Calu3 (cell line): ENCODE measurements around the gene EHBP1. TPM values are rescaled to one million over a fixed set of nuclear protein-coding genes. Genes with fewer than 3 reads are reported as not detected.
A peak's percentile ranks its signal among the peaks of the same experiment; 100 is the strongest.

Experiments used
- BruUV-seq: library from RNA; stranded (reverse); fragments of 400-500 nt; replicated peaks from 2 replicates; lab custom pipeline; 2021; lab: Mats Ljungman, UMichigan
- CTCF ChIA-PET: fragments of 300-600 bp; sonication (Branson Sonifier 250); formaldehyde crosslinking; loops from one replicate; lab custom pipeline; 2022; ENCODE audit warnings: antibody characterized with exemption; lab: Charles Lee
- DNase-seq: peaks from one replicate; pipeline ENCODE4 v3.0.0; 2022
- H3K27ac Mint-ChIP-seq: one replicate; pipeline ENCODE4 v1.8.0; 2022; ENCODE audit warnings: mixed read lengths; ENCODE audit not compliant: unreplicated experiment
- H3K27me3 Mint-ChIP-seq: one replicate; pipeline ENCODE4 v1.8.0; 2022; ENCODE audit warnings: mixed read lengths; ENCODE audit not compliant: unreplicated experiment
- H3K36me3 Mint-ChIP-seq: one replicate; pipeline ENCODE4 v1.8.0; 2022; ENCODE audit warnings: mild to moderate bottlenecking, moderate library complexity, mixed read lengths; ENCODE audit not compliant: insufficient read depth, unreplicated experiment
- H3K4me1 Mint-ChIP-seq: one replicate; pipeline ENCODE4 v1.8.0; 2022; ENCODE audit warnings: mild to moderate bottlenecking, low read depth, mixed read lengths; ENCODE audit not compliant: unreplicated experiment
- H3K4me3 Mint-ChIP-seq: one replicate; pipeline ENCODE4 v1.8.0; 2022; ENCODE audit warnings: mild to moderate bottlenecking, low read depth, moderate library complexity, mixed read lengths; ENCODE audit not compliant: unreplicated experiment
- H3K9me3 Mint-ChIP-seq: one replicate; pipeline ENCODE4 v1.8.0; 2022; ENCODE audit warnings: low read depth, mixed read lengths; ENCODE audit not compliant: unreplicated experiment
- CTCF ChIP-seq: fragments of 200-600 bp; IDR thresholded peaks from one replicate; pipeline ENCODE4 v1.8.0; 2022; ENCODE audit warnings: antibody characterized with exemption; ENCODE audit not compliant: unreplicated experiment
- intact Hi-C: fragments of 100-400 bp; cut with micrococcal nuclease; formaldehyde crosslinking; loops from one replicate; pipeline ENCODE4 v1.10.0; 2022; ENCODE audit not compliant: unreplicated experiment
- total RNA-seq: library from RNA; stranded (reverse); gene quantifications from 2 replicates; pipeline ENCODE4 v1.2.3, GENCODE V29; 2022

The EHBP1 gene
- total RNA-seq, 1 experiment from 2014 or later: 82.9 TPM

DNA sequence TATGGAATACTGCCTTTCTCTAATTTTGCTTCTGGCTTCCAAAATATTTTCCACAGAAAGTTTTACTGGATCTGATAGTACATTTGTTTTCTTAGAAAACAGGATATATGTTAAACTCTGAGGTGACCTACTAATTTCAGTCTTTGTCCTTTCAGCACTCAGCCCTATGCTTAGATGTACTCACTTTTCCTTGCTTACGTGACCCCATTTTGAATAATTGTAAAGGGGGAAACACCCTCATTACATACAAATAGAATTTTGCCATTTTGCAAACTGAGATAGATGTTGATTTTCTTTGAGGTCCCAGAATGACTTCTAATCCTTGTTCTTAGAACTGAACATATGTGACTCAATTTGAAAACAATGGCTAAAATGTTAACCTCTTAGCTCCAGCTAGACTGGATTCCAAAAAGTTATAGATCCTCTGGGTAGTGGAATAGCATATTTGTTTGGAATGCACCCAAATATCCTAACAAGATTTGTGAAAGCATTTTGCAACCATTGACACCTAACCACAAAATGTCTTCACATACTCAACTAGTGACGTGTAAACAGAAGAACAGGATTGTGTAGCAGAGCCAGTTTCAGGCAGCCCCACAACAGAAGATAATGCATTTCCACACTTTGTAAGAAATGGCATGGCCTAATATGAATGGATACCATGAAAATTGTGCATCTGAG lies 44.8 kb upstream of the EHBP1 start:
- TF ChIP-seq CTCF: no peak
- Mint-ChIP-seq H3K27me3 (no peaks in the 10 kb centered on the region), H3K36me3 (no peaks in the 10 kb centered on the region), H3K4me3 (no peak overlapping the region), H3K9me3 (no peaks in the 10 kb centered on the region), H3K4me1 (peaks cover 39% of the 10 kb centered on the region), H3K27ac (peak overlapping the region; percentile 40)
- BruUV-seq: no TSS peak
- peak; percentile 15 for DNase-seq
- CTCF ChIA-PET: no interaction called here
- intact Hi-C loops: loop anchor here (5.0 kb wide), 1 partner anchor 203 kb away; no protein-coding TSS in a partner anchor

DNA sequence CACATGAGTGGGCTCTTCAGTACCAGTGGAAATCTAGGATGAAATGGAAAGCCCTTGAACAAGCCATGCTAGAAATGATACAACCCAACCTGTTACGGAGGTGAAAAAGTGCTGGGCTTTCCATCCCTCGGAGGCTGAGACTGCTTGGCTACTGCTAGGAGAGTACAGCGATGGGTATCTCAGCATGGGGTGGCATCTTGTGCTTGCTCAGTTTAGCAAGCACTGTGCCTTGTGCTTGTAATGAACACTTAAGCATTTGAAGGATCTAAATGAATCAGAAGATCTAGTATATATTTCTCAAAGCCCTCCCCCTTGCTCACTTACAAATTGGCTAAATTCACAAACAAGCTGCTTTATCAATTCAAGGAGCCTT lies 44.3 kb upstream of the EHBP1 start:
- H3K4me3 Mint-ChIP-seq: no peak overlapping the region
- CTCF ChIA-PET: interaction anchor here (0.9 kb wide), 1 partner anchor 11 kb away, joined by 3 read pairs; no protein-coding TSS in a partner anchor
- H3K9me3 Mint-ChIP-seq: no peaks in the 10 kb centered on the region
- H3K36me3 Mint-ChIP-seq: no peaks in the 10 kb centered on the region
- H3K27ac Mint-ChIP-seq: peak overlapping the region; percentile 40
- H3K4me1 Mint-ChIP-seq: peaks cover 39% of the 10 kb centered on the region
- intact Hi-C loops: loop anchor here (5.0 kb wide), 1 partner anchor 204 kb away; no protein-coding TSS in a partner anchor
- BruUV-seq: no TSS peak
- no peak for DNase-seq
- no peaks in the 10 kb centered on the region for H3K27me3 Mint-ChIP-seq
- TF ChIP-seq CTCF: no peak

DNA sequence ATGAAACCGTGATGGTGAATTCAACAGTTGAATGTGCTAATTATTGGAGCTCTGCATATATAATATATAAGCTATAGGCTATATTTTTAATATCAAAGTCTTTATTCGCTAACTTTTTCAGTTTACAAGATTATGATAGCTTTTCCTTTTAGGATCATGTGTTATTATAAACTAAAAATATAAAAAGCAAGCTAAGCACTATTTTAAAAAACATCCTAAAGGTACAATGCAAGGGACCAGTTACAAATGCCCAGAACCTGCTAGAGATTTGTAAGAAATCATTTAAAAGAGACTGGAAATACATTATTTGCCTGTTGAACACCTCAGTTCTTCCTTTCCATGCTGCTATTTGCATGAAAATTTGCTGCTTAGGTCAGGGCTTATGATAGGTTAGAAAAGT lies 43.4 kb upstream of the EHBP1 start:
- no TSS peak for BruUV-seq
- H3K9me3 Mint-ChIP-seq: no peaks in the 10 kb centered on the region
- no peaks in the 10 kb centered on the region for H3K36me3 Mint-ChIP-seq
- CTCF ChIA-PET: interaction anchor here (0.9 kb wide), 1 partner anchor 10 kb away, joined by 3 read pairs; no protein-coding TSS in a partner anchor
- no peak for TF ChIP-seq CTCF
- intact Hi-C loops: loop anchor here (5.0 kb wide), 1 partner anchor 205 kb away; no protein-coding TSS in a partner anchor
- H3K27ac Mint-ChIP-seq: no peak overlapping the region
- peaks cover 39% of the 10 kb centered on the region for H3K4me1 Mint-ChIP-seq
- no peak for DNase-seq
- H3K27me3 Mint-ChIP-seq: no peaks in the 10 kb centered on the region
- no peak overlapping the region for H3K4me3 Mint-ChIP-seq

GRCh38 chr2:62662554-62662953 lies 43.0 kb upstream of the EHBP1 start:
- intact Hi-C loops: loop anchor here (5.0 kb wide), 1 partner anchor 205 kb away; no protein-coding TSS in a partner anchor
- H3K4me3 Mint-ChIP-seq: no peak overlapping the region
- H3K4me1 Mint-ChIP-seq: peaks cover 39% of the 10 kb centered on the region
- no peak overlapping the region for H3K27ac Mint-ChIP-seq
- H3K27me3 Mint-ChIP-seq: no peaks in the 10 kb centered on the region
- no TSS peak for BruUV-seq
- H3K9me3 Mint-ChIP-seq: no peaks in the 10 kb centered on the region
- no peaks in the 10 kb centered on the region for H3K36me3 Mint-ChIP-seq
- no peak for DNase-seq
- CTCF ChIA-PET: no interaction called here
- no peak for TF ChIP-seq CTCF
